GM19463 (cell line): ENCODE data around the gene UBE2J2.

Source experiments
- ATAC-seq: cut with Tn5 transposase; IDR thresholded peaks from one replicate; pipeline ENCODE4 v1.9.1; 2021; ENCODE audit warnings: mild to moderate bottlenecking, moderate library complexity; ENCODE audit not compliant: unreplicated experiment

The UBE2J2 gene

DNA sequence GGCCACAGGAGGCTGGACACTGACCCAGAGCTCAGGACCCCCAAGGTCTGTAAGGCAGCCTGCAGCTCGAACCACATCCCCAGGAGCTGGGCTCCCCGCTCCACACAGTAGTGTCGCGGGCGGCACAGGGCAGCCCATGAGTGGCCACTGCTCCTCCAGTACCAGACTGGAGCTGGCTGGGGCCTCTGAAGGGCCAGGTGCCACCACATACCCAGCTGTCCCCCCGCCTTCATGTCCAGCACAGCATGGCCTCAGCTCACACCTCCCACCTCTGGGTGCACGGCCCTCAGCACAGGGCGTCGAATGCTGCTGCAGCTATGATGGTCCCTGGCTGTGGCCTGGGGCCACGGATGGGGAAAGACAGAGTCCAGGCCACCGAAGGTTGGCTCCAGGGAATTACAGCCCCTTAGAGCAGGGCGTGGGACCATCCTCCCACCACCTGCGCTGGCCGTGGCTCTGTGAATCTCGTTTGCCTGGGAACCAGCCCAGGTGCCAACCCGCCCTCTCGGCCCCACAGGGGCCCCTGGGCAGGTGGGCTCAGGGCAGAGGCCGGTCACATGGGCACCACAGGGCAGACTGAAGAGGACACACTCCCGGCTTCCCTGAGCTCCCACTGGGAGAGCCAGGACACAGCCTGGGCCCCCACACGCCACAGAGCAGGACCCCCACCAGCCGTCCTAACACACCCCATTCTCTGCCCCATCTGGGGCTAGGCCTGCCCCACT lies 57.6 kb downstream of the UBE2J2 start:
- no peak for ATAC-seq

- no peak for ATAC-seq
Measured at GRCh38 chr1:1215080-1215676, 58.5 kb downstream of the UBE2J2 start.

DNA sequence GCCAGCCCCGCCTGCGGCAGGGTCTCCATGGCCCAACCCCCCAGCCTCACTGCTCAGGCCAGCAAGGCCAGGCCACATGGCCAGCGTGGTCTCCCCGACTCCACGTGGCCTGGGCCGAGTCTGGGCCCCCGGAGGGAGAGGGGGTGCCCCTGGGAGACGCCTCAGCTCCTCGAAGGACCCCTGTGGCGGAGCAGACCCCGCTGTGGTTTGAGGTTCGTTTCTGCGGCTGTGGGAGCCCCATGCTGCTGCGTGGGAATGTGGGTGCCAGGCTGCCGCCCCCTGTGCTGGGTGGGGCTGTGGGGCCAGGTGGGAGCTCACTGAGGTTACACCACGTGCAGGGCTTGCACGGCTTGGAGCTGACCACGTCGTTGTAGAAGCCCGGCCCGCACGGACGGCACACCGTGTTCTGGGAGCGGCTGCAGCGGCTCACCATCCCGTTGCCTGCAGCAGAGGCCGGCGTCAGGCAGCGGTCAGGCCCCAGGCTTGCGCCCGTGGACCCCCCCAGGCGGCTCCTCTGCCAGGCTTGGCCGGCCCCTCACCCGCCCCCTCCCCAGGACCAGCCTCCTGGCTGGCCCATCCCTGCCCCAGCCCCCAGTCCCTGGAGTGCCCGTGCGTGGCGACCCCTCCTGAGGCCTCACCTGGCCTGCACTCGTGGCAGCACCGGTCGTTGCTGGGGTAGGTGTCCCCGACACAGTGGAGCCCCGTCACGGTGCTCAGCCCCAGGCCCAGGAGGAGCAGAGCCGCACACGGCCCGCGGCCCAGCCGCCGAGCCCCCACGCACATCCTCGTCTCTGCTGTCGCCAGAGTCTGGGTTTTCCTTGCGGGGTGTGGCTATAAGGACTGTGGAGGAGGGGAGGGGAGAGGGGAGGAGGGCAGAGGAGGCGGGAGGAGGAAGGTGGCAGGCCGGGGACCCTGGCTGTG lies 60.0 kb downstream of the UBE2J2 start, which contains the start of gene TNFRSF4:
TSS of gene TNFRSF4 (minus strand) at position 809 of the 921 bp plus-strand sequence. CDS start at position 783, 26 bp downstream.
- no peak for ATAC-seq

- no peak for ATAC-seq
Measured at GRCh38 chr1:1212780-1213344, 60.8 kb downstream of the UBE2J2 start.

- ATAC-seq = no peak
Measured at GRCh38 chr1:1211541-1212441, 61.9 kb downstream of the UBE2J2 start.

DNA sequence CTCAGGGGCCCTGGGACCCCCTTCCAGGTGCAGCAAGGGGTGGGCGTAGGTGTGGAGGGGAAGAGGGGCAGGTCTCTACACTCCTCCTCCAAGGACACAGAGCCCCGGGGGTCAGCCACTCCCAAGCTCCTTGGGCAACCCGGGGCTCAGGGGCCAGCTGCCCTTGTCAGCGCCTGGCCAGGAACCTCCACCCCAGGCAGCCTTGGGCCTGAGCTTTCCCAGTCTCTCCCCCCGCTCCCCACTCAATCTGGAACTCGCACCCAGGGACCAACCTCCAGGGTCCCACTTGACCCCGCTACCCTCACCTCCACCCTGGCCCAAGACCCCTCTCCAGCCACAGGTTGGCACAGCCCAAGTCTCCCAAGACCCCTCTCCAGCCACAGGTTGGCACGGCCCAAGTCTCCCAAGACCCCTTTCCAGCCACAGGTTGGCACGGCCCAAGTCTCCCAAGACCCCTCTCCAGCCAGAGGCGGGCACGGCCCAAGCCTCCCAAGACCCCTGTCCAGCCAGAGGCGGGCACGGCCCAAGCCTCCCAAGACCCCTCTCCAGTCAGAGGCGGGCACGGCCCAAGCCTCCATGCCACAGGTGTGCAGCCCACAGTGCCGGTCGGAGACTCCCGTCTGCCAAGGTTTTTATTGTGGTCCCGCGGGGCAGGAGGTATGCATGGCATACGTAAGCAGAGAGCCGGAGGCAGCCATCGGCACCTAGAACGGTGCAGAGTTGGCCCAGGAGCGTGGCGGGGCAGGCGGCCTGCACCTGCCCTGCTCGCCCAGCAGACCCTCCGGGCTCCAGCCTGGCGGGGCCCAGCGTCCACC lies 62.7 kb downstream of the UBE2J2 start:
- ATAC-seq = no peak

- no peak for ATAC-seq
Measured at GRCh38 chr1:1208713-1209433, 64.8 kb downstream of the UBE2J2 start.

DNA sequence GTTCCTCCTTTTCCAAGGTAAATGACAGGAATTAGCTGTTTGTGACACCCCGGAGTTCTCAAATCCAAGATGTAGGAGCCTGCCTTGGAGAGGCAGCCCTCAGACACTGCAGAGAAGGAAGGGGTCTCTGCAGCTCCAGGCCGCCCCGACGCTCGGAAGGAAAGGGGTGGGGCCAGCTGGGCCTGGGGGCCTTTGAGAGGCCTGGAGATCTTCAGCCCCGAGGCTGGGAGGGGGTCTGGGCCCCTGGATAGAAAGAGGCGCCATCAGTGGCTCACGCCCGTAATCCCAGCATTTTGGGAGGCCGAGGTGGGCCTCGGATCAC lies 66.1 kb downstream of the UBE2J2 start:
- no peak for ATAC-seq

DNA sequence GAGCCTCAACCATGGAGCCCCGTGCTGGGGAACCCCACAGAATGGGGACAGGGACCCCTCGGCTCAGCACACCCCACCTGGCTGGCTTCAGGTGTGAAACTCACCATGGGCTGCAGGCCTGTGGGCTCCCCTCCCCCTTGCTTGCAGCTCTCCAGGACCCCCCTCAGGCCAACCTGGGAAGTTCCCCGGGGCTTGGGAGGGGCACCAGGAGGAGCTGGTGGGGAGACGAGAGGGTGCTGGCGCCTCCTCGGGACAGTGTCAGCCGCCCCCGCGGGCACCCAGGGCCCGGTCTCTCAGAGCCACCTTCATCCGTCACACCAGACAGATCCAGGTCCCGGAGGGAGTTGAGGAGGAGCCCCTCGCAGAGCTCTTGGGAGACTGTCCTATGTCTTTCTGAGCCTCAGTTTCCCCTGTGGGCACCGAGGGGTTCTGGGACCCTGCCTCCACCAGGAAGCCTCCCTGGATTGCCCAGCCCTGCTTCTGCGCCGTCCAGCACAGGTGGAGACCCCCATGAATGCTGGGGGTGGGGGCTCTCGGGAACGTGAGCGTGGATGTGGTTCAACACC lies 66.6 kb downstream of the UBE2J2 start:
- no peak for ATAC-seq

GRCh38 chr1:1206376-1206965 lies 67.2 kb downstream of the UBE2J2 start, which contains the start of gene TNFRSF18:
Gene TNFRSF18 (minus strand): TSS chr1:1206592. CDS start chr1:1206571, 21 bp downstream.
- no peak for ATAC-seq

- ATAC-seq = no peak
Measured at GRCh38 chr1:1205769-1206375, 67.8 kb downstream of the UBE2J2 start.

DNA sequence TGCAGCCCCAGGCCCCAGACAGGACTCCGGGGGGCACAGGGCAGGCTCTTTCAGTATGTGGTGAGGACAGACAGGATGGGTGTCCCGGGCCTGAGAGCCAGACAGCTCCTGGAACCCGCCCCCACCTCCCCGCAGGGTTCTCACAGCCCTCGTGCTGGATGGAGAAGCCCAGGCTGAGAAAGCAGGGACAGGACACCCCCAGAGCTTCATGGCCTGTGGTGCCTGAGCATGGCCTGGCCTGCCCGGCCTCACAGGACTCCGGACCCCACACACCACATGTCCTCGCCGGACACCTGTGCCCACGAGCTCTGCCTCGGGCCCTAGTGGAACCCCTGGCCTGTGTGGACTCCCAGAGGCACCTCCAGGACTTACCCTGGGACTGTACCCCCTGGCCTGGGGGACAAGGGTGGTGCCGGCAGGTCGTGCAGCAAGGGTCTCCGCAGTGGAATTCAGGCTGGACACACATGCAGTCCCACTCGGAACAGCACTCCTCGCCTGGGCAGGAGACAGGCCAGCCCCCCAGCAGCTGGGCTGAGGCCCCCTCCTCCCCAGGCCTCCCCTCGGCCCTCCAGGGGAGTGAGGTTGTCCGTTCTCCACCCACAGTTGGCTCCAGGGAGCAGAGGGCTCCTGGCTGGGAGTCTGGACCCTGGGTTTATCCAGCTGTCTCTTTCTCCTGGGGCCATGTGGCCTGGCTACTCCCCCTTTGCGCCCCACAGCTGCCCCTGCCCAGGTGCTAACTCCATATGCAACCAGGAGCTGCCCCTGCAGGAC lies 68.5 kb downstream of the UBE2J2 start:
- ATAC-seq = no peak

DNA sequence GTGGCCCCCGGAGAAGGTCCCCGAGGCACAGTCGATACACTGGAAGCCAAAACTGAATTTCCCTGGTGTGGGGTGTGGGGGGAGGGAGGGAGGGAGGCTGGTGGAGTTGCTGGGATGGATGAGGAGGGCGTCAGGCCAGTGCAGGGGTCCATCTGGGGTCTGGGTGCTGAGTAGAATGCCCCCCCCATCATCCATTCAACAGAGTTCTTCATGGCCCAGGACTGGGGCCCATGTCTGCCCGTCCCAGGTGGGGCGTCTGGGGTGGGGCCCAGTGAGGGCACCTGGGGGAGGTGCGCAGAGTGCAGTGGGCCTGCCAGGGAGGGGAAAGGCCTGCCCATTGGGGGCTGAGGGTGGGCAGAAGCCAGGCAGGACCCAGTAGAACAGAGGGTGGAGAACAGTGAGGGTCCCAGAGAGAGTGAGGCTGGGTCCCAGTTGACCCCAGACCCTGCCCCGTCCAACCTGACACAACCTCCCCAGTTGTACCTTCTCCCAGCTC lies 69.2 kb downstream of the UBE2J2 start:
- no peak for ATAC-seq
